Lung (tissue), 12 donors: ENCODE measurements around the gene MTUS2. TPM values are rescaled to one million over a fixed set of nuclear protein-coding genes. Genes with fewer than 3 reads are reported as not detected.

ENCODE experiments used
- ATAC-seq: fragments of 200-7000 bp; cut with Tn5 transposase; one replicate; pipeline ENCODE4 v1.9.1; 2020; ENCODE audit warnings: moderate number of reproducible peaks; ENCODE audit not compliant: insufficient read depth, low FRiP score
- DNase-seq, 3 donors: peaks; one replicate each; pipeline ENCODE4 v3.0.0-alpha.2; 2013 to 2017
- H3K27ac ChIP-seq, 2 donors: one replicate each; pipeline ENCODE4 v1.5.1; 2013; ENCODE audit warnings: mild to moderate bottlenecking in 2 of 2, moderate library complexity in 2 of 2, control low read depth in 1 of 2, inconsistent platforms in 1 of 2, low read depth in 1 of 2, low read length in 1 of 2
- H3K27me3 ChIP-seq, 3 donors: one replicate each; pipeline ENCODE4 v1.5.1; 2013; ENCODE audit warnings: low read length in 2 of 3; ENCODE audit not compliant: control insufficient read depth in 3 of 3, insufficient read depth in 3 of 3
- H3K36me3 ChIP-seq, 4 donors: one replicate each; pipeline ENCODE4 v1.5.1; 2013; ENCODE audit warnings: low read length in 4 of 4, mild to moderate bottlenecking in 1 of 4, moderate library complexity in 1 of 4; ENCODE audit not compliant: control insufficient read depth in 4 of 4, insufficient read depth in 4 of 4
- H3K4me1 ChIP-seq, 5 donors: one replicate each; pipeline ENCODE4 v1.5.1; 2013; ENCODE audit warnings: low read length in 5 of 5, mild to moderate bottlenecking in 2 of 5, moderate library complexity in 1 of 5; ENCODE audit not compliant: control insufficient read depth in 5 of 5, insufficient read depth in 5 of 5
- H3K4me3 ChIP-seq: one replicate; pipeline ENCODE4 v1.5.1; 2013; ENCODE audit warnings: mild to moderate bottlenecking, control low read depth, moderate library complexity
- H3K9ac ChIP-seq, 2 donors: one replicate each; pipeline ENCODE4 v1.5.1; 2013; ENCODE audit warnings: low read length in 2 of 2, control low read depth in 1 of 2; ENCODE audit not compliant: insufficient read depth in 1 of 2
- H3K9me3 ChIP-seq, 4 donors: one replicate each; pipeline ENCODE4 v1.5.1; 2013; ENCODE audit warnings: low read length in 3 of 4, mild to moderate bottlenecking in 1 of 4, moderate library complexity in 1 of 4; ENCODE audit not compliant: control insufficient read depth in 4 of 4, insufficient read depth in 3 of 4
- CTCF ChIP-seq: IDR thresholded peaks from 2 replicates; pipeline ENCODE4 v1.5.1; 2012; ENCODE audit warnings: mild to moderate bottlenecking; ENCODE audit errors: control extremely low read depth, extremely low read depth
- whole genome bisulfite sequencing, 2 donors: extraction: QIAGEN DNeasy Blood & Tissue Kit; methylation state at CpG; one replicate each; pipeline ENCODE4 v1.1.7; 2013; 5-methylcytosine and 5-hydroxymethylcytosine counted together
- polyA plus RNA-seq, 2 donors: library from polyadenylated mRNA; stranded (reverse); fragments of 200-250 nt; gene quantifications; one replicate each; pipeline ENCODE4 v1.2.1, GENCODE V29; 2013
- total RNA-seq, 2 donors: library from RNA; depleted of rRNA in 1 of 2; stranded (reverse); fragments of >200 nt in 1 of 2; gene quantifications; one replicate each; pipeline ENCODE4 v1.2.1, GENCODE V29; 2014 to 2021
- donor health status: control.
- donor health status: control.
- donor health status: Bipolar disorder and iron deficiency.
- donor health status: healthy.
- donor health status: DM: yes; HTN: yes; CAD: no.

The MTUS2 gene
- total and polyA plus RNA-seq, 4 donors: 0.03 to 0.54 (median 0.08) TPM

GRCh38 chr13:28885181-28885580 is 65.0 kb downstream of the MTUS2 start:
- H3K9me3 ChIP-seq: no peaks in the 10 kb centered on the region
- ATAC-seq: no peak
- H3K4me3 ChIP-seq: no peak overlapping the region
- H3K9ac ChIP-seq: no peak overlapping the region
- no peak for TF ChIP-seq CTCF
- 33 to 58% methylated on average over 4 of the region's 4 CpGs for WGBS, 2 donors
- H3K27me3 ChIP-seq: no peaks in the 10 kb centered on the region
- no peak overlapping the region for H3K27ac ChIP-seq
- H3K36me3 ChIP-seq: no peaks in the 10 kb centered on the region
- peak in 2 of 3 donors; percentile 12 to 43 for DNase-seq
- no peaks in the 10 kb centered on the region for H3K4me1 ChIP-seq

- Histone ChIP-seq H3K27ac (no peak overlapping the region), H3K36me3 (no peaks in the 10 kb centered on the region), H3K4me1 (no peaks in the 10 kb centered on the region), H3K4me3 (no peak overlapping the region), H3K9me3 (no peaks in the 10 kb centered on the region), H3K27me3 (no peaks in the 10 kb centered on the region), H3K9ac (no peak overlapping the region)
- TF ChIP-seq CTCF: no peak
- DNase-seq (no peak), ATAC-seq (no peak)
- 55 to 63% methylated on average over 6 of the region's 6 CpGs for WGBS, 2 donors
Measured at GRCh38 chr13:28889086-28889732, 69.1 kb downstream of the MTUS2 start.

GRCh38 chr13:28890712-28891111 is 70.6 kb downstream of the MTUS2 start:
- 70 to 77% methylated on average over 3 of the region's 3 CpGs for WGBS, 2 donors
- Histone ChIP-seq H3K9ac (no peak overlapping the region), H3K36me3 (no peaks in the 10 kb centered on the region), H3K4me1 (no peaks in the 10 kb centered on the region), H3K27ac (no peak overlapping the region), H3K4me3 (no peak overlapping the region), H3K9me3 (no peaks in the 10 kb centered on the region), H3K27me3 (no peaks in the 10 kb centered on the region)
- ATAC-seq: no peak
- no peak for DNase-seq
- no peak for TF ChIP-seq CTCF

- no peaks in the 10 kb centered on the region for H3K27me3 ChIP-seq
- H3K9me3 ChIP-seq: peaks cover 0 to 18% (median 0%) of the 10 kb centered on the region in 4 donors
- WGBS, 2 donors: 91 to 94% methylated on average over 2 of the region's 2 CpGs
- ATAC-seq (no peak), DNase-seq (no peak)
- no peaks in the 10 kb centered on the region for H3K36me3 ChIP-seq
- H3K27ac ChIP-seq: no peak overlapping the region
- H3K4me1 ChIP-seq: no peaks in the 10 kb centered on the region
- H3K4me3 ChIP-seq: no peak overlapping the region
- TF ChIP-seq CTCF: no peak
- H3K9ac ChIP-seq: no peak overlapping the region
Measured at GRCh38 chr13:28918030-28918429, 97.9 kb downstream of the MTUS2 start.
